Thymus (tissue), 11 donors: ENCODE results near the gene LVRN. TPM values are rescaled to one million over a fixed set of nuclear protein-coding genes. Genes with fewer than 3 reads are reported as not detected.

ENCODE experiments used
- DNase-seq, 9 donors: peaks; one replicate each; pipeline ENCODE4 v3.0.0-alpha.2; 2013; ENCODE audit warnings: low spot score in 9 of 9, low read depth in 6 of 9, missing footprints in 1 of 9
- H3K27ac ChIP-seq, 2 donors: one replicate each; pipeline ENCODE4 v1.5.1; 2013; ENCODE audit warnings: control low read depth in 1 of 2, low read depth in 1 of 2, low read length in 1 of 2, mild to moderate bottlenecking in 1 of 2, moderate library complexity in 1 of 2
- H3K27me3 ChIP-seq, 2 donors: one replicate each; pipeline ENCODE4 v1.5.1; 2013; ENCODE audit warnings: low read length in 1 of 2; ENCODE audit not compliant: control insufficient read depth in 2 of 2, insufficient read depth in 1 of 2
- H3K36me3 ChIP-seq, 2 donors: one replicate each; pipeline ENCODE4 v1.5.1; 2013; ENCODE audit warnings: low read length in 1 of 2, mild to moderate bottlenecking in 1 of 2, moderate library complexity in 1 of 2; ENCODE audit not compliant: control insufficient read depth in 2 of 2, insufficient read depth in 2 of 2
- H3K4me1 ChIP-seq, 2 donors: one replicate each; pipeline ENCODE4 v1.5.1; 2013; ENCODE audit warnings: low read length in 2 of 2; ENCODE audit not compliant: control insufficient read depth in 2 of 2, insufficient read depth in 2 of 2
- H3K4me3 ChIP-seq, 2 donors: one replicate each; pipeline ENCODE4 v1.5.1; 2013; ENCODE audit warnings: low read length in 2 of 2, control low read depth in 1 of 2, mild to moderate bottlenecking in 1 of 2
- H3K9me3 ChIP-seq, 2 donors: one replicate each; pipeline ENCODE4 v1.5.1; 2013; ENCODE audit warnings: low read length in 1 of 2, mild to moderate bottlenecking in 1 of 2; ENCODE audit not compliant: control insufficient read depth in 2 of 2, insufficient read depth in 1 of 2
- WGBS: extraction: QIAGEN DNeasy Blood & Tissue Kit; methylation state at CpG from one replicate; pipeline ENCODE4 v1.1.7; 2013; 5-methylcytosine and 5-hydroxymethylcytosine counted together
- polyA plus RNA-seq: library from polyadenylated mRNA; stranded (reverse); fragments of 200-250 nt; gene quantifications from one replicate; pipeline ENCODE4 v1.2.3, GENCODE V29; 2013
- total RNA-seq: library from RNA; stranded (reverse); fragments of 120-200 nt; gene quantifications from one replicate; pipeline ENCODE4 v1.2.4, GENCODE V29; 2013
- donor health status: healthy.

The LVRN gene
- total and polyA plus RNA-seq, 2 donors: 0.14 to 0.32 TPM

DNA sequence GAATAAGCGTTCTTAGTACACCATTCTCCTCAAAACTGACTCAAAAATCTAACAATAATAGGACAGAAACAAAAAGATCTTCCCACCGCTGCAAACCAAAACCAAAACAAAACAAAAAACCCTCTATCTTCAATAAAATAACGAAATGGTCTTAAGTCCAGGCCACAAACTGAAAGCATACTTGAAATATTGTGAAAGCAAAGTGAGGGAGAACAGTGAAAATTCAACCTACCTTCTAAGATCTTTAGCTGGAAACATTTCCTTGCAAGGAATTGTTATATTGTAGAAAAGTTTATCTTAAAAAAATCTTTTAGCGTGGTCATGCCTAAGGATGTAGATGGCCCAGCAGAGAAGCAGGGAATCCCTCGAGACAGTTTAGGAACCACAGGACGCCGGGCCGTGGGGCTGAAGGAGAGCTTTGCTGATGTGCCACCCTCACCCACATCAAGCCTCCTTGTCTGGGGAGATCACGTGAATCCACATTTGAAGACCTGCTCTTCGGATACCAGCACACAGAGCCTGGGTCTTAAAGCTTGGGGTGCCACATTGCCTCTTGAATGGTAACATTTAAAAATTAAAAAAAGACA is 27.8 kb upstream of the LVRN start:
- Histone ChIP-seq H3K4me3 (no peak overlapping the region), H3K36me3 (no peaks in the 10 kb centered on the region), H3K27me3 (no peaks in the 10 kb centered on the region), H3K27ac (no peak overlapping the region), H3K4me1 (no peaks in the 10 kb centered on the region), H3K9me3 (no peaks in the 10 kb centered on the region)
- no peak for DNase-seq
- WGBS: 95% methylated on average over 10 of the region's 10 CpGs

DNA sequence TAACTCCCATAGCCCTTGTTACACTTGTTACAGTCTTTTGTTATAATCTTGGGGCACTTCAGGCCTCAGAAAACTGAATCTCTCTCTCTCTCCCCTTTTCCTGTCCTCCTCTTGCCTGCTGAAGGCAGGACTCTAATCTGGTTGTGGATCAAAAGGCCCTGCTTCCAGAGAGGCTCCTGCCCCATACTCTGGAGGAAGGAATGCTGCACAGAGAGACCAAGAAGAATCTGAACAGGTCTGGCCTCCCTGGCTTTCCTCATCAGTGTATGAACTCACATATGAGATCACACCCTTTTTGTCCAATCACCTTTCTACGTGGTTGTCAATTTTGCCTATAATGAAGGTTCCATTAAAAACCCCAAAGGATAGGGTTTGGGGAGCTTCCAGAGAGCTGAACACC is 26.2 kb upstream of the LVRN start:
- no peak overlapping the region for H3K27ac ChIP-seq
- H3K27me3 ChIP-seq: no peaks in the 10 kb centered on the region
- no peaks in the 10 kb centered on the region for H3K36me3 ChIP-seq
- DNase-seq: no peak
- 93% methylated on average over 1 of the region's 1 CpG for WGBS
- no peak overlapping the region for H3K4me3 ChIP-seq
- H3K9me3 ChIP-seq: no peaks in the 10 kb centered on the region
- H3K4me1 ChIP-seq: no peaks in the 10 kb centered on the region

- H3K27ac ChIP-seq: no peak overlapping the region
- H3K36me3 ChIP-seq: no peaks in the 10 kb centered on the region
- H3K4me1 ChIP-seq: no peaks in the 10 kb centered on the region
- H3K9me3 ChIP-seq: no peaks in the 10 kb centered on the region
- no peak for DNase-seq
- no peak overlapping the region for H3K4me3 ChIP-seq
- 88% methylated on average over 4 of the region's 4 CpGs for WGBS
- no peaks in the 10 kb centered on the region for H3K27me3 ChIP-seq
Observed at GRCh38 chr5:115939059-115939458, 23.2 kb upstream of the LVRN start.

GRCh38 chr5:115940080-115940810 is 22.0 kb upstream of the LVRN start:
- Histone ChIP-seq H3K4me3 (no peak overlapping the region), H3K27me3 (no peaks in the 10 kb centered on the region), H3K4me1 (no peaks in the 10 kb centered on the region), H3K27ac (no peak overlapping the region), H3K9me3 (no peaks in the 10 kb centered on the region), H3K36me3 (no peaks in the 10 kb centered on the region)
- WGBS: 93% methylated on average over 3 of the region's 4 CpGs
- DNase-seq: no peak

GRCh38 chr5:115941051-115941675 is 21.1 kb upstream of the LVRN start:
- no peak overlapping the region for H3K4me3 ChIP-seq
- no peak overlapping the region for H3K27ac ChIP-seq
- no peaks in the 10 kb centered on the region for H3K36me3 ChIP-seq
- WGBS: 92% methylated on average over 9 of the region's 9 CpGs
- no peaks in the 10 kb centered on the region for H3K4me1 ChIP-seq
- no peaks in the 10 kb centered on the region for H3K9me3 ChIP-seq
- DNase-seq: no peak
- H3K27me3 ChIP-seq: no peaks in the 10 kb centered on the region

GRCh38 chr5:115944501-115944900 is 17.8 kb upstream of the LVRN start:
- H3K9me3 ChIP-seq: no peaks in the 10 kb centered on the region
- no peaks in the 10 kb centered on the region for H3K36me3 ChIP-seq
- no peaks in the 10 kb centered on the region for H3K27me3 ChIP-seq
- 94% methylated on average over 3 of the region's 3 CpGs for WGBS
- H3K27ac ChIP-seq: no peak overlapping the region
- no peaks in the 10 kb centered on the region for H3K4me1 ChIP-seq
- H3K4me3 ChIP-seq: no peak overlapping the region
- no peak for DNase-seq

- no peaks in the 10 kb centered on the region for H3K27me3 ChIP-seq
- H3K9me3 ChIP-seq: no peaks in the 10 kb centered on the region
- no peak for DNase-seq
- H3K36me3 ChIP-seq: no peaks in the 10 kb centered on the region
- no peak overlapping the region for H3K27ac ChIP-seq
- H3K4me1 ChIP-seq: no peaks in the 10 kb centered on the region
- no peak overlapping the region for H3K4me3 ChIP-seq
- 88% methylated on average over 2 of the region's 2 CpGs for WGBS
Observed at GRCh38 chr5:115946655-115947054, 15.6 kb upstream of the LVRN start.

- Histone ChIP-seq H3K27me3 (no peaks in the 10 kb centered on the region), H3K9me3 (no peaks in the 10 kb centered on the region), H3K4me3 (no peak overlapping the region), H3K27ac (no peak overlapping the region), H3K36me3 (no peaks in the 10 kb centered on the region), H3K4me1 (no peaks in the 10 kb centered on the region)
- no peak for DNase-seq
- 94% methylated on average over 2 of the region's 2 CpGs for WGBS
Observed at GRCh38 chr5:115947260-115947659, 15.0 kb upstream of the LVRN start.

- no peak overlapping the region for H3K27ac ChIP-seq
- H3K27me3 ChIP-seq: no peaks in the 10 kb centered on the region
- DNase-seq: no peak
- H3K4me1 ChIP-seq: no peaks in the 10 kb centered on the region
- no peaks in the 10 kb centered on the region for H3K9me3 ChIP-seq
- no peak overlapping the region for H3K4me3 ChIP-seq
- WGBS: 82% methylated on average over 3 of the region's 3 CpGs
- H3K36me3 ChIP-seq: no peaks in the 10 kb centered on the region
Observed at GRCh38 chr5:115948091-115948534, 14.2 kb upstream of the LVRN start.
